Uterus (tissue), 2 donors: ENCODE measurements around the gene OR4D9.

Experiments used
- POLR2A ChIP-seq, 2 donors: fragments of 450-650 bp; IDR thresholded peaks; one replicate each; pipeline ENCODE4 v1.6.1; 2016; ENCODE audit warnings: antibody characterized with exemption in 2 of 2, mild to moderate bottlenecking in 1 of 2, moderate library complexity in 1 of 2
- TF ChIP-seq, protein P1 (sequence below), 4 experiments: fragments of 200-600 bp in 2 of 4; fragments of 450-650 bp in 2 of 4; sonication (generic) in 2 of 4; IDR thresholded peaks; one replicate each; pipeline ENCODE4 v1.5.1; 2016 to 2019; ENCODE audit warnings: antibody characterized with exemption in 4 of 4, mild to moderate bottlenecking in 2 of 4, moderate library complexity in 1 of 4

DNA sequence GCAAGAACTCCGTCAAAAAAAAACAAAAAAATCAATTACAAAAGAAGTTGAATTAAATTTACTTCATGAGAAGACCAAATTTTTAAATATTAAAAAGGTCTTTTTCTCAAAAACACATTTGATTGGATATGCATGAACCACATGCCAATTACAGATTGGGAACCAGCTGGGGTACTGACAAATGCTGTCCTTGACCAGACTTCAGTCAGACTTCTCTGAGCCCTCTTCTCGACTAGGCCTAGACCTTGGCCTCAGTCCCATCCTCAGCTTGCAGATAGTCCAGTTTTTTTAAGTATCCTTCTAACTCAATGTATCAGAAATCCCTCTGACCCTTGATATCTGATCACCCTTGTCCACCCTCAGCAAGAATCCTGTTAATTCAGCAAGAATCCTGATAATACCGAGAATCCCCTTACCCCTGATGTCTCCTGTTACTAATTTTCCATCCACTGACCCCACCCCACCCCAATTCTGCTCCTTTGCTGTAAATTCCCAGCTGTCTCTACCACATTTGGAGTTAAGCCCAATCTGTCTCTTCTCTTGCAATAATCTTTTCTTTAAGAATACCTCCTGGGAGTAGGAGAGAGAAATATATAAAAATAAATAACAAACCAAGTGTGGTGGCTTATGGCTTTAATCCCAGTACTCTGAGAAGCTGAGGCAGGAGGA is 30.9 kb downstream of the OR4D9 start:
- TF ChIP-seq, protein P1, sequence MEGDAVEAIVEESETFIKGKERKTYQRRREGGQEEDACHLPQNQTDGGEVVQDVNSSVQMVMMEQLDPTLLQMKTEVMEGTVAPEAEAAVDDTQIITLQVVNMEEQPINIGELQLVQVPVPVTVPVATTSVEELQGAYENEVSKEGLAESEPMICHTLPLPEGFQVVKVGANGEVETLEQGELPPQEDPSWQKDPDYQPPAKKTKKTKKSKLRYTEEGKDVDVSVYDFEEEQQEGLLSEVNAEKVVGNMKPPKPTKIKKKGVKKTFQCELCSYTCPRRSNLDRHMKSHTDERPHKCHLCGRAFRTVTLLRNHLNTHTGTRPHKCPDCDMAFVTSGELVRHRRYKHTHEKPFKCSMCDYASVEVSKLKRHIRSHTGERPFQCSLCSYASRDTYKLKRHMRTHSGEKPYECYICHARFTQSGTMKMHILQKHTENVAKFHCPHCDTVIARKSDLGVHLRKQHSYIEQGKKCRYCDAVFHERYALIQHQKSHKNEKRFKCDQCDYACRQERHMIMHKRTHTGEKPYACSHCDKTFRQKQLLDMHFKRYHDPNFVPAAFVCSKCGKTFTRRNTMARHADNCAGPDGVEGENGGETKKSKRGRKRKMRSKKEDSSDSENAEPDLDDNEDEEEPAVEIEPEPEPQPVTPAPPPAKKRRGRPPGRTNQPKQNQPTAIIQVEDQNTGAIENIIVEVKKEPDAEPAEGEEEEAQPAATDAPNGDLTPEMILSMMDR (IDR thresholded peaks at IDR 0.05), result no peak
- no peak for TF ChIP-seq POLR2A (IDR thresholded peaks at IDR 0.05)
